Measurements from ENCODE around the gene HOXC9.

The HOXC9 gene

GRCh38 chr12:54000116-54001114 is at the start of gene HOXC9:
HOXC9 (plus strand) TSS chr12:54000161; CDS start chr12:54000189, 28 bp downstream.
- DNase-seq, result no peak

GRCh38 chr12:53950437-53950773 is 49.6 kb upstream of the HOXC9 start:
- no peak for DNase-seq

GRCh38 chr12:53950789-53951576 is 49.0 kb upstream of the HOXC9 start:
- no peak for DNase-seq

GRCh38 chr12:53951577-53952334 is 48.2 kb upstream of the HOXC9 start:
- DNase-seq, result no peak

GRCh38 chr12:53952335-53952694 is 47.6 kb upstream of the HOXC9 start:
- no peak for DNase-seq

- no peak for DNase-seq
Measured at GRCh38 chr12:53952871-53953734, 46.9 kb upstream of the HOXC9 start.

- DNase-seq, result no peak
Measured at GRCh38 chr12:53953831-53954693, 45.9 kb upstream of the HOXC9 start.

GRCh38 chr12:53954694-53955035 is 45.3 kb upstream of the HOXC9 start, which contains the start of gene HOXC12:
HOXC12 (plus strand) TSS chr12:53954903; CDS start chr12:53954930, 27 bp downstream.
- DNase-seq, result no peak

GRCh38 chr12:53955036-53955775 is 44.8 kb upstream of the HOXC9 start:
- no peak for DNase-seq

GRCh38 chr12:53955776-53956250 is 44.1 kb upstream of the HOXC9 start:
- no peak for DNase-seq

- DNase-seq, result no peak
Measured at GRCh38 chr12:53956251-53956887, 43.6 kb upstream of the HOXC9 start.

- DNase-seq, result no peak
Measured at GRCh38 chr12:53956914-53957536, 42.9 kb upstream of the HOXC9 start.

GRCh38 chr12:53958128-53958527 is 41.8 kb upstream of the HOXC9 start:
- DNase-seq, result no peak

- no peak for DNase-seq
Measured at GRCh38 chr12:53959314-53959713, 40.6 kb upstream of the HOXC9 start.

- no peak for DNase-seq
Measured at GRCh38 chr12:53960187-53961024, 39.6 kb upstream of the HOXC9 start.

- DNase-seq, result no peak
Measured at GRCh38 chr12:53961025-53961761, 38.8 kb upstream of the HOXC9 start.

- DNase-seq, result no peak
Measured at GRCh38 chr12:53963005-53963404, 37.0 kb upstream of the HOXC9 start.
